Nephron (organoid): ENCODE data around the gene LPCAT1.

Source experiments
- H3K27ac Mint-ChIP-seq, 3 experiments: 2 replicates each; pipeline ENCODE4 v1.8.0; 2020; ENCODE audit warnings: mixed read lengths in 3 of 3, mild to moderate bottlenecking in 2 of 3, moderate library complexity in 1 of 3
- H3K27me3 Mint-ChIP-seq: 2 replicates; pipeline ENCODE4 v1.8.0; 2021; ENCODE audit warnings: low read depth, mild to moderate bottlenecking, moderate library complexity, mixed read lengths
- H3K36me3 Mint-ChIP-seq: 2 replicates; pipeline ENCODE4 v1.8.0; 2020; ENCODE audit warnings: low read depth, mixed read lengths
- H3K4me1 Mint-ChIP-seq: 2 replicates; pipeline ENCODE4 v1.8.0; 2020; ENCODE audit warnings: mixed read lengths
- H3K4me3 Mint-ChIP-seq, 3 experiments: 2 replicates each; pipeline ENCODE4 v1.8.0; 2020; ENCODE audit warnings: mild to moderate bottlenecking in 3 of 3, mixed read lengths in 3 of 3, moderate library complexity in 2 of 3
- H3K9me3 Mint-ChIP-seq: 2 replicates; pipeline ENCODE4 v1.8.0; 2020; ENCODE audit warnings: mixed read lengths
- TF ChIP-seq, protein P1 (sequence below), 3 experiments: fragments of 200-600 bp; sonication (generic); IDR thresholded peaks; one replicate each; pipeline ENCODE4 v1.5.0; 2021; ENCODE audit warnings: antibody characterized with exemption in 3 of 3; ENCODE audit not compliant: unreplicated experiment in 3 of 3

Gene LPCAT1

DNA sequence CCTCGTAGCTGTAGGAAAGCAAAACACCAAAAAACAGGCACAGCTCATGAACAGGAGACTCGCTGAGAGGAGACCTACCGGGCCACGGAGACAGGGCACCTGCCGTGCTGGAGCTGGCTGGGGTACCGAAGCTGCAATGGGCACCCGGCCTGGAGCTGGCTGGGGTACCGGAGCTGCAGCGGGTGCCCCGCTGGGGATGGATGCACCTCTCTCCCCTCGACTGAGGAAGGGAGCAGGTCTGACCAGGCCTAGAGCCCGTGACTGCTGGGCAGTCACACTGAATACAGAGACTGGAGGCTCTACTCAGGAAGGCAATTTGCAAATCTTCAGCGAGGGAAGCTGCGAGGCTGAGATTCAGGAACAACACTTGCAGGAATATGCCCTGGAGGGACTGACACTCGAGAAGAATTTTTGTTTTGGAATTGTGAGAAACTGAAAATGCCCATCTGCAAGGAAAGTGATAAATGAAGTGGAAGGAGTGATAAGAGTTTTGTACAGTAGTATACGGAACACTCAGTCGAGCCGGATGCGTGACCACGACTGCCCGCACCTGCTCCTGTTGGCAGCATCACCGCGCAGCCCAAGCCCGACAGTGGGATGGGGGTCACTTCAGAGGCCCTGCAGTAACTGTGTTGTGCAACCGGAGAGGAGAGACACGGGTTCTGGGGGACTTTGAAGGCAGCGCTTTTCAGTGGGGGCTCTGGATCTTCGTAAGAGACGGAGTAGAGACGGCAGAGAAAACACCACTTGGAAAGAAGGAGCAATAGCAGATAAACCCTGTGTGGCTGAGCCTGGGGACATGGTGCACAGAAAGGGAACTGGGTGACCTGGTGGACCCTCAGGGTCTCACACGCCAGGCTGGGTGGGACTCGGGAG, 27.9 kb upstream of the LPCAT1 start:
- TF ChIP-seq, protein P1, sequence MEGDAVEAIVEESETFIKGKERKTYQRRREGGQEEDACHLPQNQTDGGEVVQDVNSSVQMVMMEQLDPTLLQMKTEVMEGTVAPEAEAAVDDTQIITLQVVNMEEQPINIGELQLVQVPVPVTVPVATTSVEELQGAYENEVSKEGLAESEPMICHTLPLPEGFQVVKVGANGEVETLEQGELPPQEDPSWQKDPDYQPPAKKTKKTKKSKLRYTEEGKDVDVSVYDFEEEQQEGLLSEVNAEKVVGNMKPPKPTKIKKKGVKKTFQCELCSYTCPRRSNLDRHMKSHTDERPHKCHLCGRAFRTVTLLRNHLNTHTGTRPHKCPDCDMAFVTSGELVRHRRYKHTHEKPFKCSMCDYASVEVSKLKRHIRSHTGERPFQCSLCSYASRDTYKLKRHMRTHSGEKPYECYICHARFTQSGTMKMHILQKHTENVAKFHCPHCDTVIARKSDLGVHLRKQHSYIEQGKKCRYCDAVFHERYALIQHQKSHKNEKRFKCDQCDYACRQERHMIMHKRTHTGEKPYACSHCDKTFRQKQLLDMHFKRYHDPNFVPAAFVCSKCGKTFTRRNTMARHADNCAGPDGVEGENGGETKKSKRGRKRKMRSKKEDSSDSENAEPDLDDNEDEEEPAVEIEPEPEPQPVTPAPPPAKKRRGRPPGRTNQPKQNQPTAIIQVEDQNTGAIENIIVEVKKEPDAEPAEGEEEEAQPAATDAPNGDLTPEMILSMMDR (IDR thresholded peaks at IDR 0.05; ENCODE audit: unreplicated experiment in 3 of 3): no peak
- Mint-ChIP-seq H3K36me3 (no peaks in the 10 kb centered on the region), H3K27ac (peak overlapping the region in 1 of 3 experiments; percentile 60), H3K27me3 (peaks cover 14% of the 10 kb centered on the region), H3K4me1 (peaks cover 14% of the 10 kb centered on the region), H3K4me3 (no peak overlapping the region), H3K9me3 (no peaks in the 10 kb centered on the region)

DNA sequence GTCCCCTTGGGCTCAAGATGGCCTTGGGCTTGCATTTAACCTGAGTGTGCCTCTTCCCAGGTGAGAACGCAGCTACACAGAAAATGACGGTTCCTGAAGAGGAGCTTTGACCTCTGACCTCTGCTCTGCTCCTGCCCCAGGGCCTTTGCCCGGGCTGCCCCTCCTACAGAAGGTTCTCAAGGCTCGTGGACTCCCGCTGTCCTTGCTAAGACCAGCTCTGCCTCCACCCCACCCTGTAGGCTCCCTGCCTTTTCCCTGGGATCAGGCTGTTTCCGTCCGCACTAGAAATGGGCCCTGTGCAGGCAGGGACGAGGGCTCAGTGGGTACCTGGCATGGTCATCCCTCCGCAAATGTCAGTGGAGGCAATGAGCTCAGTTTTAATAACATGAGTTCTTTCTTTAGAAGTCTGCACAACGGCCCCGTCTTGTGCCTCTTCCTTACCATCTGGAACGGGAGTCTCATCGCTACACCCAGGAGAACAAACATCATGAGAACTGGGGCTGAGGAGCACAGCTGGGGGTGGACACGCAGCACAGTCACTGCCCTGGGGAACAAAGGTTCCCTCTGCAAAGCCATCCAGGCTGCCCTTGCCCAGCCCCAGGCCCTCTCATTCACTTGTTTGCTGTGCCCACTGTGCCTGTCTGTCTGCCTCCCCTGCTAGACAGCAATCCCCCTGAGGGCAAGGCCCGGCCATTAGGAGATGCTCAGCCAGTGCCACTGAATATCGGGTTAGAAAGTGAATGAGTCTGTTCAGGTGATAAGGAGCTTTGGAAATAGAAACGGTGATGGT, 26.7 kb upstream of the LPCAT1 start:
- Mint-ChIP-seq H3K4me3 (no peak overlapping the region), H3K27ac (no peak overlapping the region), H3K27me3 (peaks cover 14% of the 10 kb centered on the region), H3K4me1 (peaks cover 18% of the 10 kb centered on the region), H3K36me3 (no peaks in the 10 kb centered on the region), H3K9me3 (no peaks in the 10 kb centered on the region)
- TF ChIP-seq, protein P1 (IDR thresholded peaks at IDR 0.05; ENCODE audit: unreplicated experiment in 3 of 3): no peak

- TF ChIP-seq, protein P1 (IDR thresholded peaks at IDR 0.05; ENCODE audit: unreplicated experiment in 3 of 3): no peak
- peaks cover 23% of the 10 kb centered on the region for H3K27me3 Mint-ChIP-seq
- H3K4me1 Mint-ChIP-seq: peaks cover 18% of the 10 kb centered on the region
- H3K4me3 Mint-ChIP-seq: no peak overlapping the region
- H3K27ac Mint-ChIP-seq: no peak overlapping the region
- H3K9me3 Mint-ChIP-seq: no peaks in the 10 kb centered on the region
- H3K36me3 Mint-ChIP-seq: no peaks in the 10 kb centered on the region
These were observed 25.8 kb upstream of the LPCAT1 start for GRCh38 chr5:1549475-1550030.

- H3K9me3 Mint-ChIP-seq: no peaks in the 10 kb centered on the region
- no peak overlapping the region for H3K4me3 Mint-ChIP-seq
These were observed 25.1 kb upstream of the LPCAT1 start for GRCh38 chr5:1548702-1549474.

GRCh38 chr5:1547655-1548054, 23.9 kb upstream of the LPCAT1 start:
- Mint-ChIP-seq H3K9me3 (no peaks in the 10 kb centered on the region), H3K27ac (no peak overlapping the region), H3K4me3 (no peak overlapping the region), H3K4me1 (peaks cover 15% of the 10 kb centered on the region), H3K27me3 (peaks cover 22% of the 10 kb centered on the region), H3K36me3 (no peaks in the 10 kb centered on the region)
- TF ChIP-seq, protein P1 (IDR thresholded peaks at IDR 0.05; ENCODE audit: unreplicated experiment in 3 of 3): no peak

More at GRCh38 chr5:1548702-1549474, 25.1 kb upstream of the LPCAT1 start:
- Mint-ChIP-seq H3K4me1 (peaks cover 18% of the 10 kb centered on the region), H3K36me3 (no peaks in the 10 kb centered on the region), H3K27me3 (peaks cover 22% of the 10 kb centered on the region), H3K27ac (no peak overlapping the region)
- TF ChIP-seq, protein P1 (IDR thresholded peaks at IDR 0.05; ENCODE audit: unreplicated experiment in 3 of 3): no peak
